ENCODE measurements around the gene RNF150.

Gene RNF150

GRCh38 chr4:141120036-141120593 lies 13.2 kb downstream of the RNF150 start:
- TF ChIP-seq CTCF (IDR thresholded peaks at IDR 0.05; ENCODE audit: borderline replicate concordance, insufficient read depth, low read depth, low read length): no peak
- no peak overlapping the region for H3K4me3 ChIP-seq (ENCODE audit: low read depth, low read length)

GRCh38 chr4:141119071-141119470 lies 14.2 kb downstream of the RNF150 start:
- no peak for TF ChIP-seq CTCF (IDR thresholded peaks at IDR 0.05; ENCODE audit: borderline replicate concordance, insufficient read depth, low read depth, low read length)
- no peak overlapping the region for H3K4me3 ChIP-seq (ENCODE audit: low read depth, low read length)

- no peak for TF ChIP-seq CTCF (IDR thresholded peaks at IDR 0.05; ENCODE audit: borderline replicate concordance, insufficient read depth, low read depth, low read length)
- no peak overlapping the region for H3K4me3 ChIP-seq (ENCODE audit: low read depth, low read length)
Measured at GRCh38 chr4:141118381-141118780, 14.9 kb downstream of the RNF150 start.

GRCh38 chr4:141117935-141118334 lies 15.3 kb downstream of the RNF150 start:
- no peak for TF ChIP-seq CTCF (IDR thresholded peaks at IDR 0.05; ENCODE audit: borderline replicate concordance, insufficient read depth, low read depth, low read length)
- H3K4me3 ChIP-seq (ENCODE audit: low read depth, low read length): no peak overlapping the region

GRCh38 chr4:141109983-141110382 lies 23.3 kb downstream of the RNF150 start:
- no peak for TF ChIP-seq CTCF (IDR thresholded peaks at IDR 0.05; ENCODE audit: borderline replicate concordance, insufficient read depth, low read depth, low read length)
- no peak overlapping the region for H3K4me3 ChIP-seq (ENCODE audit: low read depth, low read length)

- no peak overlapping the region for H3K4me3 ChIP-seq (ENCODE audit: low read depth, low read length)
- TF ChIP-seq CTCF (IDR thresholded peaks at IDR 0.05; ENCODE audit: borderline replicate concordance, insufficient read depth, low read depth, low read length): no peak
Measured at GRCh38 chr4:141107927-141108326, 25.3 kb downstream of the RNF150 start.

- TF ChIP-seq CTCF (IDR thresholded peaks at IDR 0.05; ENCODE audit: borderline replicate concordance, insufficient read depth, low read depth, low read length): no peak
- no peak overlapping the region for H3K4me3 ChIP-seq (ENCODE audit: low read depth, low read length)
Measured at GRCh38 chr4:141102367-141102766, 30.9 kb downstream of the RNF150 start.
